HepG2 (cell line): ENCODE measurements around the gene IL1RL2. TPM values are rescaled to one million over a fixed set of nuclear protein-coding genes. Genes with fewer than 3 reads are reported as not detected.

Source experiments
- CEBPB ChIP-seq: IDR thresholded peaks from 2 replicates; pipeline ENCODE4 v1.6.1; 2011; ENCODE audit warnings: low read depth, low read length, improper control_type of control experiment, borderline replicate concordance
- CHCHD3 ChIP-seq: sonication (generic); formaldehyde crosslinking; IDR thresholded peaks from 2 replicates; pipeline ENCODE4 v1.8.0; 2022; ENCODE audit warnings: mild to moderate bottlenecking, missing genetic modification reagents, moderate library complexity
- ERF ChIP-seq: IDR thresholded peaks from 2 replicates; pipeline ENCODE4 v1.6.1; 2018; ENCODE audit warnings: missing biosample characterization, missing genetic modification reagents
- KDM5B ChIP-seq: sonication (generic); formaldehyde crosslinking; IDR thresholded peaks from 2 replicates; pipeline ENCODE4 v1.4.0; 2020; ENCODE audit warnings: missing genetic modification reagents, mild to moderate bottlenecking, borderline replicate concordance
- KLF6 ChIP-seq: IDR thresholded peaks from 2 replicates; pipeline ENCODE4 v1.8.0; 2016; ENCODE audit warnings: missing biosample characterization, missing genetic modification reagents
- MIER2 ChIP-seq: IDR thresholded peaks from 2 replicates; pipeline ENCODE4 v1.6.1; 2016; ENCODE audit warnings: missing biosample characterization, missing genetic modification reagents
- MIER3 ChIP-seq: IDR thresholded peaks from 2 replicates; pipeline ENCODE4 v1.6.1; 2016; ENCODE audit warnings: missing compliant biosample characterization, borderline replicate concordance
- MXD1 ChIP-seq: sonication (generic); formaldehyde crosslinking; IDR thresholded peaks from 2 replicates; pipeline ENCODE4 v1.4.0; 2020; ENCODE audit warnings: mild to moderate bottlenecking, missing genetic modification reagents
- NR2C2 ChIP-seq: sonication (generic); formaldehyde crosslinking; IDR thresholded peaks from 2 replicates; pipeline ENCODE4 v1.4.0; 2020; ENCODE audit warnings: missing genetic modification reagents, mild to moderate bottlenecking, moderate library complexity, borderline replicate concordance
- NR3C1 ChIP-seq: sonication (generic); formaldehyde crosslinking; IDR thresholded peaks from 2 replicates; pipeline ENCODE4 v1.4.0; 2020; ENCODE audit warnings: missing genetic modification reagents
- POGK ChIP-seq: sonication (generic); formaldehyde crosslinking; conservative IDR thresholded peaks from 2 replicates; pipeline ENCODE4 v1.8.0; 2022; ENCODE audit warnings: mild to moderate bottlenecking, moderate library complexity, missing genetic modification reagents
- POLR2A ChIP-seq, 2 experiments: IDR thresholded peaks; 2 replicates each; pipeline ENCODE4 v1.6.1; 2011; ENCODE audit warnings: low read depth in 2 of 2, low read length in 2 of 2, mild to moderate bottlenecking in 1 of 2, moderate library complexity in 1 of 2; ENCODE audit not compliant: insufficient read depth in 1 of 2
- PPARG ChIP-seq: conservative IDR thresholded peaks from 2 replicates; pipeline ENCODE4 v1.6.1; 2016; ENCODE audit warnings: missing biosample characterization, missing genetic modification reagents
- ZIK1 ChIP-seq: sonication (generic); formaldehyde crosslinking; IDR thresholded peaks from 2 replicates; pipeline ENCODE4 v1.5.0; 2020; ENCODE audit warnings: mild to moderate bottlenecking, low read depth, missing genetic modification reagents, borderline replicate concordance
- ZNF17 ChIP-seq: sonication (generic); formaldehyde crosslinking; IDR thresholded peaks from 2 replicates; pipeline ENCODE4 v1.5.0; 2020; ENCODE audit warnings: mild to moderate bottlenecking, missing genetic modification reagents
- polyA plus RNA-seq, 8 experiments: library from polyadenylated mRNA; depleted of rRNA in 3 of 8; stranded (reverse) in 7 of 8; unstranded in 1 of 8; fragments of >200 nt; fragmentation: Illumina TruSeq in 4 of 8; extraction: Trizol in 4 of 8; gene quantifications; 2 replicates each; pipeline versions ENCODE4 v1.2.1 to v1.2.3, GENCODE V29; 2011 to 2016; ENCODE audit warnings: low read depth in 4 of 8, missing spikeins in 1 of 8, mixed read lengths in 1 of 8; ENCODE audit not compliant: insufficient read depth in 1 of 8
- total RNA-seq, 5 experiments: library from RNA; depleted of rRNA; stranded (reverse); fragments of >200 nt; fragmentation: Illumina TruSeq; extraction: Trizol; gene quantifications; 2 replicates each; pipeline ENCODE4 v1.2.3, GENCODE V29; 2016; ENCODE audit warnings: low read depth in 1 of 5
- TF ChIP-seq, protein P1 (sequence below): sonication (generic); formaldehyde crosslinking; IDR thresholded peaks from 2 replicates; pipeline ENCODE4 v1.5.0; 2020; ENCODE audit warnings: mild to moderate bottlenecking, missing genetic modification reagents, borderline replicate concordance
- TF ChIP-seq, protein P2 (sequence below): sonication (generic); formaldehyde crosslinking; IDR thresholded peaks from 2 replicates; pipeline ENCODE4 v1.5.0; 2020; ENCODE audit warnings: mild to moderate bottlenecking, missing genetic modification reagents

The IL1RL2 gene
- total and polyA plus RNA-seq, 2 of the 13 experiments (the other 11 are each of a cell fraction or from before 2014, with no cell fraction given): 0.03 TPM; not detected in 1

GRCh38 chr2:102240640-102241370 is 54.0 kb downstream of the IL1RL2 start (continued):
- peak; percentile 70 for TF ChIP-seq PPARG (CRISPR knock-in tag)
- no peak for TF ChIP-seq POLR2A (IDR thresholded peaks at IDR 0.05; ENCODE audit: insufficient read depth in 1 of 2, low read depth in 2 of 2, low read length in 2 of 2)
- TF ChIP-seq NR2C2: 0 out of 2 replicates have a peak, but pooled peaks have one; percentile 28
- TF ChIP-seq, protein P1, sequence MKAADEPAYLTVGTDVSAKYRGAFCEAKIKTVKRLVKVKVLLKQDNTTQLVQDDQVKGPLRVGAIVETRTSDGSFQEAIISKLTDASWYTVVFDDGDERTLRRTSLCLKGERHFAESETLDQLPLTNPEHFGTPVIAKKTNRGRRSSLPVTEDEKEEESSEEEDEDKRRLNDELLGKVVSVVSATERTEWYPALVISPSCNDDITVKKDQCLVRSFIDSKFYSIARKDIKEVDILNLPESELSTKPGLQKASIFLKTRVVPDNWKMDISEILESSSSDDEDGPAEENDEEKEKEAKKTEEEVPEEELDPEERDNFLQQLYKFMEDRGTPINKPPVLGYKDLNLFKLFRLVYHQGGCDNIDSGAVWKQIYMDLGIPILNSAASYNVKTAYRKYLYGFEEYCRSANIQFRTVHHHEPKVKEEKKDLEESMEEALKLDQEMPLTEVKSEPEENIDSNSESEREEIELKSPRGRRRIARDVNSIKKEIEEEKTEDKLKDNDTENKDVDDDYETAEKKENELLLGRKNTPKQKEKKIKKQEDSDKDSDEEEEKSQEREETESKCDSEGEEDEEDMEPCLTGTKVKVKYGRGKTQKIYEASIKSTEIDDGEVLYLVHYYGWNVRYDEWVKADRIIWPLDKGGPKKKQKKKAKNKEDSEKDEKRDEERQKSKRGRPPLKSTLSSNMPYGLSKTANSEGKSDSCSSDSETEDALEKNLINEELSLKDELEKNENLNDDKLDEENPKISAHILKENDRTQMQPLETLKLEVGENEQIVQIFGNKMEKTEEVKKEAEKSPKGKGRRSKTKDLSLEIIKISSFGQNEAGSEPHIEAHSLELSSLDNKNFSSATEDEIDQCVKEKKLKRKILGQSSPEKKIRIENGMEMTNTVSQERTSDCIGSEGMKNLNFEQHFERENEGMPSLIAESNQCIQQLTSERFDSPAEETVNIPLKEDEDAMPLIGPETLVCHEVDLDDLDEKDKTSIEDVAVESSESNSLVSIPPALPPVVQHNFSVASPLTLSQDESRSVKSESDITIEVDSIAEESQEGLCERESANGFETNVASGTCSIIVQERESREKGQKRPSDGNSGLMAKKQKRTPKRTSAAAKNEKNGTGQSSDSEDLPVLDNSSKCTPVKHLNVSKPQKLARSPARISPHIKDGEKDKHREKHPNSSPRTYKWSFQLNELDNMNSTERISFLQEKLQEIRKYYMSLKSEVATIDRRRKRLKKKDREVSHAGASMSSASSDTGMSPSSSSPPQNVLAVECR (CRISPR knock-in tag): no peak; the same call in 1 of the 2 replicates
- TF ChIP-seq NR3C1 (CRISPR knock-in tag): no peak
- peak; percentile 89 for TF ChIP-seq MIER2 (CRISPR knock-in tag)
- no peak for TF ChIP-seq CHCHD3 (CRISPR knock-in tag)
- TF ChIP-seq ERF: peak; percentile 95
- TF ChIP-seq MIER3 (CRISPR knock-in tag): peak; percentile 98
- peak; percentile 78; the same call in 1 of the 2 replicates for TF ChIP-seq KLF6 (CRISPR knock-in tag)
- TF ChIP-seq KDM5B (CRISPR knock-in tag): peak; percentile 67; the same call in 1 of the 2 replicates
- TF ChIP-seq ZNF17 (CRISPR knock-in tag): no peak
- TF ChIP-seq CEBPB: peak; percentile 51; the same call in 1 of the 2 replicates
- TF ChIP-seq, protein P2, sequence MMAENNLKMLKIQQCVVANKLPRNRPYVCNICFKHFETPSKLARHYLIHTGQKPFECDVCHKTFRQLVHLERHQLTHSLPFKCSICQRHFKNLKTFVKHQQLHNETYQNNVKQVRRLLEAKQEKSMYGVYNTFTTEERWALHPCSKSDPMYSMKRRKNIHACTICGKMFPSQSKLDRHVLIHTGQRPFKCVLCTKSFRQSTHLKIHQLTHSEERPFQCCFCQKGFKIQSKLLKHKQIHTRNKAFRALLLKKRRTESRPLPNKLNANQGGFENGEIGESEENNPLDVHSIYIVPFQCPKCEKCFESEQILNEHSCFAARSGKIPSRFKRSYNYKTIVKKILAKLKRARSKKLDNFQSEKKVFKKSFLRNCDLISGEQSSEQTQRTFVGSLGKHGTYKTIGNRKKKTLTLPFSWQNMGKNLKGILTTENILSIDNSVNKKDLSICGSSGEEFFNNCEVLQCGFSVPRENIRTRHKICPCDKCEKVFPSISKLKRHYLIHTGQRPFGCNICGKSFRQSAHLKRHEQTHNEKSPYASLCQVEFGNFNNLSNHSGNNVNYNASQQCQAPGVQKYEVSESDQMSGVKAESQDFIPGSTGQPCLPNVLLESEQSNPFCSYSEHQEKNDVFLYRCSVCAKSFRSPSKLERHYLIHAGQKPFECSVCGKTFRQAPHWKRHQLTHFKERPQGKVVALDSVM: no peak
- TF ChIP-seq ZIK1 (CRISPR knock-in tag): no peak
- peak; percentile 76; the same call in 1 of the 2 replicates for TF ChIP-seq POGK (CRISPR knock-in tag)
- no peak for TF ChIP-seq MXD1 (CRISPR knock-in tag)
